ENCODE measurements around the gene CYP2R1. TPM values are rescaled to one million over a fixed set of nuclear protein-coding genes. Genes with fewer than 3 reads are reported as not detected.

Gene CYP2R1
- total and polyA plus RNA-seq, 2 of the 13 experiments (the other 11 are each of a cell fraction or from before 2014, with no cell fraction given): 0.59 to 0.60 TPM

GRCh38 chr11:14894657-14895598 is 2.9 kb upstream of the CYP2R1 start (continued):
- no peak for TF ChIP-seq ZNF318 (CRISPR knock-in tag; IDR thresholded peaks at IDR 0.05)
- TF ChIP-seq TIGD3 (CRISPR knock-in tag; IDR thresholded peaks at IDR 0.05; ENCODE audit: borderline replicate concordance): no peak
- TF ChIP-seq HES4 (CRISPR knock-in tag; IDR thresholded peaks at IDR 0.05; ENCODE audit: borderline replicate concordance): no peak

Measured in HepG2 (cell line).